GM21529 (cell line): Measurements from ENCODE around the gene ARHGAP9.

Experiments
- ATAC-seq: cut with Tn5 transposase; IDR thresholded peaks from one replicate; pipeline ENCODE4 v1.9.1; 2021; ENCODE audit not compliant: unreplicated experiment

The ARHGAP9 gene

GRCh38 chr12:57473886-57474285 lies 5.8 kb downstream of the ARHGAP9 start:
- no peak for ATAC-seq

- no peak for ATAC-seq
These were observed 6.3 kb downstream of the ARHGAP9 start for GRCh38 chr12:57473392-57473791.

DNA sequence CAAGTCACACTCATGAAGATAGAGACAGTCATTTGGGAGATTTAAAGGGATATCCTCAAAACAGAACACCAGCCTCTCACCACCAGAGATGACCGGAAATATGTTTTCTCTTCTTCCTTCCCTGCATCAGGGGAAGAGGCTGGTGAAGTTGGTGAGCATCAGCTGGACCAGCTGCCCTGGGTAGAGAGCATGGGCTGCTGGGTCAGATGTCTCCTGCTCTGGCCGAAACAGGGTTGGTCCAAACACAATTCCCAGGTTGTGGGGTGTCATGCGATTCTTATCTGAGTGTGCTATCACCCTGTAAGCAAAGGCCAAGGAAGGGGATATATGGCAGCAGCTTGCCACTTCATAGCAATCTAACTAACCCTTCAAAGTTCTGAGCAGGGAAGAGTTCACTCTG lies 7.3 kb downstream of the ARHGAP9 start:
- ATAC-seq, result no peak

- no peak for ATAC-seq
These were observed 8.0 kb downstream of the ARHGAP9 start for GRCh38 chr12:57471661-57472060.

DNA sequence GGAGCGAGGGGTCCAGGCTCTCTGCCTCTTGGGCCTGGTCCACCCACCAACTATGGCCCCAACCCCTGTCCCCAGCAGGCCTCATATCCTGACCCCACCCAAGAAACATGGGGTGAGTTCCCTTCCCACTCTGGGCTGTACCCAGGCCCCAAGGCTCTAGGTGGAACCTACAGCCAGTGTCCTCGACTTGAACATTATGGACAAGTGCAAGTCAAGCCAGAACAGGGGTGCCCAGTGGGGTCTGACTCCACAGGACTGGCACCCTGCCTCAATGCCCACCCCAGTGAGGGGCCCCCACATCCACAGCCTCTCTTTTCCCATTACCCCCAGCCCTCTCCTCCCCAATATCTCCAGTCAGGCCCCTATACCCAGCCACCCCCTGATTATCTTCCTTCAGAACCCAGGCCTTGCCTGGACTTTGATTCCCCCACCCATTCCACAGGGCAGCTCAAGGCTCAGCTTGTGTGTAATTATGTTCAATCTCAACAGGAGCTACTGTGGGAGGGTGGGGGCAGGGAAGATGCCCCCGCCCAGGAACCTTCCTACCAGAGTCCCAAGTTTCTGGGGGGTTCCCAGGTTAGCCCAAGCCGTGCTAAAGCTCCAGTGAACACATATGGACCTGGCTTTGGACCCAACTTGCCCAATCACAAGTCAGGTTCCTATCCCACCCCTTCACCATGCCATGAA lies 8.6 kb downstream of the ARHGAP9 start:
- ATAC-seq, result no peak

DNA sequence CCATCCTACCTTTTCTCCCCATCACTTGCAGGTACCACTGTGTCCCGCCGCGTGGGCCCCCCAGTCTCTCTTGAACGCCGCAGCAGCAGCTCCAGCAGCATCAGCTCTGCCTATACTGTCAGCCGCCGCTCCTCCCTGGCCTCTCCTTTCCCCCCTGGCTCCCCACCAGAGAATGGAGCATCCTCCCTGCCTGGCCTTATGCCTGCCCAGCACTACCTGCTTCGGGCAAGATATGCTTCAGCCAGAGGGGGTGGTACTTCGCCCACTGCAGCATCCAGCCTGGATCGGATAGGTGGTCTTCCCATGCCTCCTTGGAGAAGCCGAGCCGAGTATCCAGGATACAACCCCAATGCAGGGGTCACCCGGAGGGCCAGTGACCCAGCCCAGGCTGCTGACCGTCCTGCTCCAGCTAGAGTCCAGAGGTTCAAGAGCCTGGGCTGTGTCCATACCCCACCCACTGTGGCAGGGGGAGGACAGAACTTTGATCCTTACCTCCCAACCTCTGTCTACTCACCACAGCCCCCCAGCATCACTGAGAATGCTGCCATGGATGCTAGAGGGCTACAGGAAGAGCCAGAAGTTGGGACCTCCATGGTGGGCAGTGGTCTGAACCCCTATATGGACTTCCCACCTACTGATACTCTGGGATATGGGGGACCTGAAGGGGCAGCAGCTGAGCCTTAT lies 9.2 kb downstream of the ARHGAP9 start:
- ATAC-seq, result no peak

- ATAC-seq, result no peak
These were observed 10.1 kb downstream of the ARHGAP9 start for GRCh38 chr12:57469296-57470164.

DNA sequence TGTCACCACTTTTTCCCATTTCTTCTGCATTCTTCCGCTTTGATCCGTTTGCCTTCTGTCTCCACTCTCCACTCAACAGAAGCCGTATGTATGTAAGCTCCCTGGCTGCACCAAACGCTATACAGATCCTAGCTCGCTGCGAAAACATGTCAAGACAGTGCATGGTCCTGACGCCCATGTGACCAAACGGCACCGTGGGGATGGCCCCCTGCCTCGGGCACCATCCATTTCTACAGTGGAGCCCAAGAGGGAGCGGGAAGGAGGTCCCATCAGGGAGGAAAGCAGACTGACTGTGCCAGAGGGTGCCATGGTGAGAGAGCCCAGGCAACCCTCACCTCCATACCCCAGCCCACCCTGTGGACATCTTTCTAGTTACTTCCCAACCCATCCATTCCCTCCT lies 11.8 kb downstream of the ARHGAP9 start:
- no peak for ATAC-seq

GRCh38 chr12:57467212-57467874 lies 12.3 kb downstream of the ARHGAP9 start:
- ATAC-seq, result no peak

GRCh38 chr12:57465747-57466505 lies 13.7 kb downstream of the ARHGAP9 start:
- ATAC-seq, result no peak

DNA sequence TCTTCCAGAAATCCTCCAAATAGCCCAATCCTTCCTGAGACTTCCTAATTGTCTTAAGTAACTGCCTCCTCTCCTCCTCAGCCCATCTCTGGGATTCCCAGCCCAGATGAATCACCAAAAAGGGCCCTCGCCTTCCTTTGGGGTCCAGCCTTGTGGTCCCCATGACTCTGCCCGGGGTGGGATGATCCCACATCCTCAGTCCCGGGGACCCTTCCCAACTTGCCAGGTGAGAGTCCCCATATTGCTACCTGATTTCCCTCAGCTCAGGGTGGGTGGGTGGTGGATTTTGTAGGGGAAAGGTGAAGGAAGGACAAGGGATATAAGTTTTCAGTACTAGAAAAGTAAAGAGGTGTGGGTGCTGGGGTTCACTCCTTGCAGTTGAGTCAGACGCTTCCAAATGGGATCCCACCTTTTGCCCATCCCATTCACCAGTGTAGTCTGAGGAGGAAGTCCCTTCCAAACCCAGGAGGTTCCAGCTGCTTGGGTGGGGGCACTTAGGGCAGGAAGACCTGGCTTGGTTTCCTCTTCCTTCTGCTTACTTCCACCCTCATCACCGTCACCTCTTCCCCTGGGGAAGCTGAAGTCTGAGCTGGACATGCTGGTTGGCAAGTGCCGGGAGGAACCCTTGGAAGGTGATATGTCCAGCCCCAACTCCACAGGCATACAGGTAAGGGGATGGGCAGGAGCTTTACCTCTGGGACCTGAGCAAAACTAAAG lies 14.5 kb downstream of the ARHGAP9 start:
- no peak for ATAC-seq

DNA sequence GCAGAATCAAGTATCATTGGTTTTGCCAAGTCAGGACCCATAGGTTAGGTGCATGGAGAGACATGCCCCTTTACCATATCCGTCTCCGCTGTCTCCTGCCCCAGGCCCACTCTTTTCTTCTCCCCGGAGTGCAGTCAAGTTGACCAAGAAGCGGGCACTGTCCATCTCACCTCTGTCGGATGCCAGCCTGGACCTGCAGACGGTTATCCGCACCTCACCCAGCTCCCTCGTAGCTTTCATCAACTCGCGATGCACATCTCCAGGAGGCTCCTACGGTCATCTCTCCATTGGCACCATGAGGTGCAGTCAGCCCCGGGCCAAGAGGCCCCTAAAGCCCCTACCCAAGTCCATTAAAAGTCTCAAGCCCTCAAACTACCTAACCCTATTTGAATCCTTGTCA lies 15.1 kb downstream of the ARHGAP9 start:
- no peak for ATAC-seq

- no peak for ATAC-seq
These were observed 16.8 kb downstream of the ARHGAP9 start for GRCh38 chr12:57462912-57463253.

DNA sequence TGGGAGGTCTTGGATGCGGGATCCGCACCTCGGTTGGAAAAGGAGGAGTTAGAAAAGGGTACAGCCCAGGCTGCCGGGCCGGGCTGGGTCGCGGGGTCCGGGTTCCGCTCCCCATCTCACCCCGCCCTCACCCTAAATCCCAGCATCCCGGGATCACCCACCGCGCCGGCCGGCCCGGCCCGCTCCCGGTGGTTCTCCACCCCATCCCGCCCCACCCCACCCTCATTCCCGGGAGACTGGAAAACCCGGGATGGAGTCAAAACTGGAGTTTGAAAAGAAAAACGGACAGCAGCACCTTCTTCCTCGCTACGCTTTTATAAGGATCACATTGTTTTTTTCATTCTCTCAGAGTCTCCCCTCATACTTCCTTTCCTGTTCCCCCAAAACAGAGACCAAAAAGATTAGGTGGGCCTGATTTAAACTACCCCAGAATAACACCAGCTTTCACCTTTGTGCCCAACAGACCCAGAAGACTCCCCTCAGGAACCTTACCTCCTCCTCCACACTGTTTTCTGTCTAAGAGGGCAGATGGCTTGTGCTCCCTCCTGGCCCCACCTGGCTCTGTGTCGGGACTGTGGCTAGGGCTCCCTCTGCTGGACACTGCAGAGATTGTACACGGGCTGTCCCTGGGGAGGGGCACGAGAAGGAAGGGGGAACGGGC lies 17.3 kb downstream of the ARHGAP9 start:
- peak; percentile 58 for ATAC-seq

DNA sequence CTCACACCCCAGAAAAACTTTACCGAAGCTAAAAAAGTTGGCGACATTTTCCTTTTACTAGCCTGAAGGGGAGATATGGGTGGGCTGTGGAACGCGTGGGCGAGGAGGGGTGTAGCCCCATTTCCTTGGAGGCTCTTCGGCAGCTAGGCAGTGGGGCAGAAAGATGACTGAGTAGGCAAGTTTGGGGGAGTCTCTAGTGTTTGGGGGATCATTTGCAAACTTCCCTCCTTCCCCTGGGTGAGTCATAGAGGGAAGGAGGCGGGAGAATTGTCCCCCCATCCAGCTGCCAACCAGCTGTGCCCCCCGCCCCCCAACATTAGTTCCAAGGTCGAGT lies 17.8 kb downstream of the ARHGAP9 start:
- no peak for ATAC-seq

GRCh38 chr12:57461276-57461916 lies 18.3 kb downstream of the ARHGAP9 start:
- no peak for ATAC-seq

DNA sequence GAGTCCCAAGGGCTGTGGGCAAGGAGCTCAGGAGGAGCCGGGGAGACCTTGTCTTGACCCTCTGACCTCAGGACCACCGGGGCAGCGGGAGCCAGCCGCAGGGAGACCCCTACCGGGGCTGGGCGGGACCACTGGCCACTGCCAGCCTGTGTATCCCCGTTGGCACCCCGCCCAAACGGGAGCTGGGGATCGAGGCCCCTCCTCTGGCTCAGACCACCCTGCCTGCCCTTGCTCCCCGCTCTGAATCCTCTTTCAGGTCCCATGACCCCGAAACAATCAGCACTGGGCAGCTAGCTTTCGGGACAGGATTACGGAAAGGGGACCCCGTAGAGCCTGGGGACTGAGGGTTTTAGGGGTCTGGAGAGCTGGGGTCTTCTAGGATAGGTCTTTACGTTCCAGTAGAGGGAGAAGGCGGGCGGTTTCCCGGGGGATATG lies 18.8 kb downstream of the ARHGAP9 start:
- no peak for ATAC-seq

- ATAC-seq, result no peak
These were observed 19.2 kb downstream of the ARHGAP9 start for GRCh38 chr12:57460468-57460784.

DNA sequence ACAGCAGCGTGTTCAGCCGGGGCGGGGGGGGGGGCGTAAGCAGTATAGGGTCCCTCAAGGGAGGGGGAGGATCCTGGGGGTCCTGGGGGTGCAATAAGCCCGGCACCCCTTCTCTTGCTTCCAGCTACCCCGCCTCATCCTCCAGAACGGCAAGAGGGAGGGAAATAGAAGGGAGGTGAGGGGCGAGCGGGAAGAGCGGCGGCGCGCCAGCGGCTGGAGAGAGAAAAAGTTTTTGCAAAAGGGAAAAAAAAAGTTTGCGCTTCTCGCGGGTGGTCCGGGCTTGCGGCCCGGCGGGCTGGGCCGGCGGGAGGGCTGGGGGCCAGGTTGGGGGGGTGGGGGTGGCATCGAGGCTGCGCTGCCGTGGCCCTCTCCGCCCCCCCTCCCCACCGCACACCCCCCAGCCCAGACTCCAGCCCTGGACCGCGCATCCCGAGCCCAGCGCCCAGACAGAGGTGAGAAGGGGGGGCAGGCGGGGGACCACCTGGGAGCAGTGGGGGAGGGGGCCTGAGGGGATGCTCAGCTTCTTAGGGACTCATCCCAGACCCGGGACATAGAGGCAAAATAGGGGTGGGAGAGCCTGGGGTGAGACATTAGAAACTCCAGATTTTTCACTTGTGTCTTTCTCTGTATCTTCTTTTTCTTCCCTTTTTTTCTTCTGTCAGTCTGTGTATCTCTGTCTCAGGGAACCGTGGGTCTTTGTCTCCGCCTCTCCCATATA lies 19.8 kb downstream of the ARHGAP9 start, which contains the start of gene GLI1:
TSS of gene GLI1 (plus strand) at position 36 of the 718 bp plus-strand sequence. CDS start 3,907 bp downstream, outside the sequence.
- ATAC-seq, result no peak
